ENCODE data around the gene OR5H14.

OR5H14 gene

DNA sequence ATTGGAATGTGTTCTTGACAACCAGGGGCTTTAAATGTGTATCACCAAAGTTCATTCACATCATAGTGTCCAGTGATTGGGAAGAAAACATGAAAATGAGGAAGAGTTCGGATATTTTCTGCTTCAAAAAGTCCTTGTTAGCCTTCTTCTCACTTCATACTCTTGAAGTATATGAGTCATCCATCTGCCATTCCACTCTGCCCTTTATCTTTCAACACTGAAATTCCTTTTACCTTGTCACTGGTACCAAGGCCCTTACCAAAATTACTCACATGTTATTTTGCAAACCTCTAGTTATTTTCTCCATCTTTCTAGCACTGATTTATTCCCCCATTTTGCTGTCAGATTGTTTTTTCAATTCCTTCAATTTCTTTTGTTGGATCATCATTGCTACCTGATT is 51.7 kb downstream of the OR5H14 start:
- DNase-seq (ENCODE audit: low spot score): no peak

Data from GM03348 (cell line).